H7 (cell line): Measurements from ENCODE around the gene APPL2. TPM values are rescaled to one million over a fixed set of nuclear protein-coding genes. Genes with fewer than 3 reads are reported as not detected.

Experiments used
- DNase-seq: peaks from one replicate; pipeline ENCODE4 v3.0.0; 2012
- H3K27me3 ChIP-seq: 2 replicates; pipeline ENCODE4 v1.6.0; 2011; ENCODE audit warnings: mild to moderate bottlenecking, low read length; ENCODE audit not compliant: control insufficient read depth, insufficient read depth
- H3K36me3 ChIP-seq: replicated peaks from 2 replicates; pipeline ENCODE4 v1.5.1; 2011; ENCODE audit warnings: low read length; ENCODE audit not compliant: control insufficient read depth, insufficient read depth
- H3K4me3 ChIP-seq: 2 replicates; pipeline ENCODE4 v1.5.1; 2011; ENCODE audit warnings: low read depth, mild to moderate bottlenecking, control low read depth, low read length, moderate library complexity; ENCODE audit not compliant: insufficient read depth
- total RNA-seq: library from RNA; depleted of rRNA; stranded (reverse); fragments of >200 nt; shearing (Covaris generic); gene quantifications from 2 replicates; pipeline ENCODE4 v1.2.3, GENCODE V29; 2014

APPL2 gene
- total RNA-seq, 1 experiment from 2014 or later: 12.8 TPM

- Histone ChIP-seq H3K36me3 (peaks cover 2% of the 10 kb centered on the region; the same call in 1 of the 2 replicates), H3K4me3 (no peak overlapping the region)
- DNase-seq: no peak
Observed at GRCh38 chr12:105222726-105223351, 13.1 kb downstream of the APPL2 start.

GRCh38 chr12:105222284-105222655 lies 13.7 kb downstream of the APPL2 start:
- no peak for DNase-seq
- Histone ChIP-seq H3K4me3 (no peak overlapping the region), H3K27me3 (no peaks in the 10 kb centered on the region)

More at GRCh38 chr12:105222726-105223351, 13.1 kb downstream of the APPL2 start:
- H3K27me3 ChIP-seq: no peaks in the 10 kb centered on the region

GRCh38 chr12:105221583-105222283 lies 14.2 kb downstream of the APPL2 start:
- no peak for DNase-seq
- Histone ChIP-seq H3K27me3 (no peaks in the 10 kb centered on the region), H3K4me3 (no peak overlapping the region), H3K36me3 (peaks cover 2% of the 10 kb centered on the region; the same call in 1 of the 2 replicates)

More at GRCh38 chr12:105222284-105222655, 13.7 kb downstream of the APPL2 start:
- H3K36me3 ChIP-seq: peaks cover 2% of the 10 kb centered on the region; the same call in 1 of the 2 replicates

- H3K36me3 ChIP-seq: peaks cover 2% of the 10 kb centered on the region; the same call in 1 of the 2 replicates
- DNase-seq: no peak
- no peak overlapping the region for H3K4me3 ChIP-seq
- no peaks in the 10 kb centered on the region for H3K27me3 ChIP-seq
Observed at GRCh38 chr12:105220929-105221290, 15.1 kb downstream of the APPL2 start.

- Histone ChIP-seq H3K27me3 (no peaks in the 10 kb centered on the region), H3K36me3 (peaks cover 2% of the 10 kb centered on the region; the same call in 1 of the 2 replicates), H3K4me3 (no peak overlapping the region)
- DNase-seq: no peak
Observed at GRCh38 chr12:105220150-105220928, 15.6 kb downstream of the APPL2 start.

GRCh38 chr12:105219261-105220028 lies 16.5 kb downstream of the APPL2 start:
- peaks cover 2% of the 10 kb centered on the region; the same call in 1 of the 2 replicates for H3K36me3 ChIP-seq
- DNase-seq: no peak
- no peak overlapping the region for H3K4me3 ChIP-seq
- no peaks in the 10 kb centered on the region for H3K27me3 ChIP-seq

- Histone ChIP-seq H3K27me3 (no peaks in the 10 kb centered on the region), H3K4me3 (no peak overlapping the region), H3K36me3 (peaks cover 2% of the 10 kb centered on the region; the same call in 1 of the 2 replicates)
- DNase-seq: no peak
Observed at GRCh38 chr12:105218434-105218833, 17.5 kb downstream of the APPL2 start.

GRCh38 chr12:105214670-105215375 lies 21.2 kb downstream of the APPL2 start:
- no peaks in the 10 kb centered on the region; the same call in 1 of the 2 replicates for H3K36me3 ChIP-seq
- no peak overlapping the region for H3K4me3 ChIP-seq
- H3K27me3 ChIP-seq: no peaks in the 10 kb centered on the region
- DNase-seq: no peak

- no peak for DNase-seq
Observed at GRCh38 chr12:105214148-105214547, 21.8 kb downstream of the APPL2 start.

GRCh38 chr12:105212438-105212837 lies 23.5 kb downstream of the APPL2 start:
- Histone ChIP-seq H3K36me3 (no peaks in the 10 kb centered on the region; the same call in none of the 2 replicates), H3K4me3 (no peak overlapping the region), H3K27me3 (no peaks in the 10 kb centered on the region)
- no peak for DNase-seq

More at GRCh38 chr12:105214148-105214547, 21.8 kb downstream of the APPL2 start:
- no peaks in the 10 kb centered on the region; the same call in 1 of the 2 replicates for H3K36me3 ChIP-seq
- no peaks in the 10 kb centered on the region for H3K27me3 ChIP-seq
- no peak overlapping the region for H3K4me3 ChIP-seq

GRCh38 chr12:105209091-105209490 lies 26.9 kb downstream of the APPL2 start:
- no peak for DNase-seq
- H3K4me3 ChIP-seq: no peak overlapping the region

GRCh38 chr12:105206686-105207374 lies 29.1 kb downstream of the APPL2 start:
- no peak overlapping the region for H3K4me3 ChIP-seq
- H3K27me3 ChIP-seq: no peaks in the 10 kb centered on the region
- peaks cover 15% of the 10 kb centered on the region for H3K36me3 ChIP-seq
- DNase-seq: no peak

More at GRCh38 chr12:105209091-105209490, 26.9 kb downstream of the APPL2 start:
- peaks cover 9% of the 10 kb centered on the region for H3K36me3 ChIP-seq
- no peaks in the 10 kb centered on the region for H3K27me3 ChIP-seq
